Mononuclear cell (primary cell): ENCODE data around the gene ABCC10. TPM values are rescaled to one million over a fixed set of nuclear protein-coding genes. Genes with fewer than 3 reads are reported as not detected.
"Not testable (repeated sequence)": the region's sequence is repeated elsewhere in the genome, so short reads cannot be mapped to it uniquely, and the experiment has no call there.

ENCODE experiments used
- H3K27me3 ChIP-seq: 2 replicates; pipeline ENCODE4 v1.6.0; 2011; ENCODE audit warnings: low read length, control low read depth; ENCODE audit not compliant: insufficient read depth
- H3K4me1 ChIP-seq: 2 replicates; pipeline ENCODE4 v1.5.1; 2011; ENCODE audit warnings: mild to moderate bottlenecking, low read length, control low read depth; ENCODE audit not compliant: insufficient read depth
- H3K4me3 ChIP-seq: 2 replicates; pipeline ENCODE4 v1.5.1; 2011; ENCODE audit warnings: mild to moderate bottlenecking, low read length, moderate library complexity
- H3K9me3 ChIP-seq: 2 replicates; pipeline ENCODE4 v1.5.1; 2011; ENCODE audit warnings: low read depth, mild to moderate bottlenecking, control low read depth, low read length
- total RNA-seq: library from RNA; depleted of rRNA; stranded (reverse); fragments of >200 nt; gene quantifications from one replicate; pipeline ENCODE4 v1.2.3, GENCODE V29; 2012

The ABCC10 gene
- total RNA-seq, 1 donor, result 12.3 TPM

GRCh38 chr6:43467265-43467664 is 39.9 kb downstream of the ABCC10 start:
- H3K9me3 ChIP-seq, H3K4me3 ChIP-seq, H3K4me1 ChIP-seq: not testable (repeated sequence)
- peaks cover 11% of the 10 kb centered on the region for H3K27me3 ChIP-seq

GRCh38 chr6:43467752-43468151 is 40.4 kb downstream of the ABCC10 start:
- no peak overlapping the region for H3K4me3 ChIP-seq
- H3K27me3 ChIP-seq, result peaks cover 8% of the 10 kb centered on the region
- H3K9me3 ChIP-seq, result no peaks in the 10 kb centered on the region
- H3K4me1 ChIP-seq, result no peaks in the 10 kb centered on the region

- no peaks in the 10 kb centered on the region for H3K9me3 ChIP-seq
- peaks cover 5% of the 10 kb centered on the region for H3K27me3 ChIP-seq
- H3K4me3 ChIP-seq, result no peak overlapping the region
- no peaks in the 10 kb centered on the region for H3K4me1 ChIP-seq
These were observed 40.9 kb downstream of the ABCC10 start for GRCh38 chr6:43468240-43468639.

GRCh38 chr6:43468748-43469681 is 41.7 kb downstream of the ABCC10 start:
- Histone ChIP-seq H3K27me3 (no peaks in the 10 kb centered on the region), H3K4me3 (no peak overlapping the region), H3K4me1 (no peaks in the 10 kb centered on the region), H3K9me3 (no peaks in the 10 kb centered on the region)

- H3K9me3 ChIP-seq, result no peaks in the 10 kb centered on the region
- no peaks in the 10 kb centered on the region for H3K27me3 ChIP-seq
- H3K4me1 ChIP-seq, result no peaks in the 10 kb centered on the region
These were observed 42.6 kb downstream of the ABCC10 start for GRCh38 chr6:43469947-43470346.

GRCh38 chr6:43471399-43471798 is 44.1 kb downstream of the ABCC10 start:
- H3K27me3 ChIP-seq, result no peaks in the 10 kb centered on the region
- no peak overlapping the region for H3K4me3 ChIP-seq
- H3K4me1 ChIP-seq, result no peaks in the 10 kb centered on the region
- H3K9me3 ChIP-seq, result no peaks in the 10 kb centered on the region

More at GRCh38 chr6:43469947-43470346, 42.6 kb downstream of the ABCC10 start:
- H3K4me3 ChIP-seq, result no peak overlapping the region

- H3K27me3 ChIP-seq, result no peaks in the 10 kb centered on the region
- no peaks in the 10 kb centered on the region for H3K9me3 ChIP-seq
- H3K4me3 ChIP-seq, result no peak overlapping the region
- H3K4me1 ChIP-seq, result peaks cover 5% of the 10 kb centered on the region
These were observed 45.2 kb downstream of the ABCC10 start for GRCh38 chr6:43472515-43472914.

GRCh38 chr6:43475516-43475915 is 48.2 kb downstream of the ABCC10 start:
- no peaks in the 10 kb centered on the region for H3K27me3 ChIP-seq
- H3K9me3 ChIP-seq, result no peaks in the 10 kb centered on the region
- peaks cover 16% of the 10 kb centered on the region for H3K4me1 ChIP-seq
- no peak overlapping the region for H3K4me3 ChIP-seq

GRCh38 chr6:43476746-43477145 is 49.4 kb downstream of the ABCC10 start:
- no peaks in the 10 kb centered on the region for H3K27me3 ChIP-seq
- no peaks in the 10 kb centered on the region for H3K9me3 ChIP-seq
- H3K4me3 ChIP-seq, result peak overlapping the region; percentile 53
- peaks cover 16% of the 10 kb centered on the region for H3K4me1 ChIP-seq

GRCh38 chr6:43477235-43478007 is 50.1 kb downstream of the ABCC10 start, which contains the start of gene TJAP1:
TJAP1 (plus strand) TSS chr6:43477570; CDS start chr6:43499002, 21,432 bp downstream.
- H3K4me3 ChIP-seq, result peak within 1 kb of the TSS; percentile 53
- H3K27me3 ChIP-seq, result no peaks in the 10 kb centered on the region
- H3K4me1 ChIP-seq, result peaks cover 16% of the 10 kb centered on the region
- no peaks in the 10 kb centered on the region for H3K9me3 ChIP-seq

- Histone ChIP-seq H3K4me3 (peak overlapping the region; percentile 53), H3K27me3 (no peaks in the 10 kb centered on the region), H3K9me3 (no peaks in the 10 kb centered on the region), H3K4me1 (peaks cover 16% of the 10 kb centered on the region)
These were observed 50.6 kb downstream of the ABCC10 start for GRCh38 chr6:43478008-43478372.

GRCh38 chr6:43481075-43481474 is 53.7 kb downstream of the ABCC10 start:
- no peak overlapping the region for H3K4me3 ChIP-seq

GRCh38 chr6:43481591-43482236 is 54.4 kb downstream of the ABCC10 start:
- H3K4me1 ChIP-seq, result peaks cover 15% of the 10 kb centered on the region
- H3K4me3 ChIP-seq, result no peak overlapping the region
- H3K27me3 ChIP-seq, result no peaks in the 10 kb centered on the region
- H3K9me3 ChIP-seq, result no peaks in the 10 kb centered on the region

More at GRCh38 chr6:43481075-43481474, 53.7 kb downstream of the ABCC10 start:
- H3K9me3 ChIP-seq, result no peaks in the 10 kb centered on the region
- H3K27me3 ChIP-seq, result no peaks in the 10 kb centered on the region
- peaks cover 16% of the 10 kb centered on the region for H3K4me1 ChIP-seq

GRCh38 chr6:43488667-43489276 is 61.4 kb downstream of the ABCC10 start:
- Histone ChIP-seq H3K9me3 (no peaks in the 10 kb centered on the region), H3K27me3 (no peaks in the 10 kb centered on the region), H3K4me3 (no peak overlapping the region), H3K4me1 (no peaks in the 10 kb centered on the region)
